Measurements from ENCODE around the gene RPTOR.

- TF ChIP-seq EZH2 (IDR thresholded peaks at IDR 0.05; ENCODE audit: borderline replicate concordance, low read depth, low read length, severe bottlenecking) (no peak), CTCF (IDR thresholded peaks at IDR 0.05; ENCODE audit: extremely low read depth in 1 of 2, insufficient read depth in 1 of 2, low read depth in 1 of 2, low read length in 2 of 2) (no peak), POLR2A (IDR thresholded peaks at IDR 0.05; ENCODE audit: low read depth, low read length) (no peak), FOS (IDR thresholded peaks at IDR 0.05; ENCODE audit: borderline replicate concordance, insufficient read depth, low read length) (no peak), MYC (IDR thresholded peaks at IDR 0.05; ENCODE audit: low read depth, low read length) (no peak)
Observed at GRCh38 chr17:80657561-80657960, 112.9 kb downstream of the RPTOR start.

Measured in endothelial cell of umbilical vein (primary cell).